NCI-H2227 (cell line): ENCODE measurements around the gene TMEM61.

ENCODE experiments used
- DNase-seq: peaks from one replicate; lab custom pipeline; 2025; ENCODE audit not compliant: unreplicated experiment; lab: John Stamatoyannopoulos, UW

TMEM61 gene

GRCh38 chr1:55037733-55038551 is 57.5 kb downstream of the TMEM61 start:
- no peak for DNase-seq

- DNase-seq: no peak
These were observed 58.1 kb downstream of the TMEM61 start for GRCh38 chr1:55038552-55038838.

DNA sequence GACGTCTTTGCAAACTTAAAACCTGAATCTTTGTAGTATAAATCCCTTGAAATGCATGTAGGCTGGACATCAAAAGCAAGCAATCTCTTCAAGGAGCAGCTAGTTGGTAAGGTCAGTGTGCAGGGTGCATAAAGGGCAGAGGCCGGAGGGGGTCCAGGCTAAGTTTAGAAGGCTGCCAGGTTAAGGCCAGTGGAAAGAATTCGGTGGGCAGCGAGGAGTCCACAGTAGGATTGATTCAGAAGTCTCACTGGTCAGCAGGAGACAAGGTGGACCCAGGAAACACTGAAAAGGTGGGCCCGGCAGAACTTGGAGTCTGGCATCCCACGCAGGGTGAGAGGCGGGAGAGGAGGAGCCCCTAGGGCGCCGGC is 58.5 kb downstream of the TMEM61 start:
- no peak for DNase-seq

GRCh38 chr1:55039342-55040082 is 59.1 kb downstream of the TMEM61 start, which contains the start of gene PCSK9:
Gene PCSK9 (plus strand): TSS chr1:55039548. CDS start chr1:55039838, 290 bp downstream.
- DNase-seq: peak; percentile 56

- DNase-seq: no peak
These were observed 59.9 kb downstream of the TMEM61 start for GRCh38 chr1:55040083-55040932.

DNA sequence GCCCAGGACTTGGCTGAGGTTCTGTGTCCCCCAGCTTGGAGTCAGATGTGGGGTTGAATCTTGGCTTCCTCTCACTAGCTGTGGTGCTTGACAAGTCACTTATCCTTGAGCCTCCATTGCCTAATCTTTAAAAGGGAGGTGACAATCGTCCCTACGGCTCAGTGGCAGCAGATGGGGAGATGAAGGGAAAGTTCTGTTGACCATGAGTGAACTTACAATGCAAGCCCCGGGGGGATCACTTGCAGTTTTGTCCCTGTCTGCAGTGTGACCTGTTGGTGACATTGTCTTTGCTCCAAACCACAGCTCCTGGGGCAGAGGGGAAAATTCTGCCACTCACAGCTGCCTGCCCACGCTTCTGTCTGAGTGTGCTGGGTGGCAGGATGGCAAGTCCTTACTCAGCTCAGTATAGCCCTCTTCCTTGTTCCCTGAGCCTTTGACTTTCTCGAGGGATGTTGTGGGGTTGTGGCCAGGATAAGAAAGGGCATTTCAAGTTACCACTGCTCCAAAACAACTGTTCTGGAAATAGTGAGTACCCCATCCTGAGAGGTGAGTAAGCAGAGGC is 60.6 kb downstream of the TMEM61 start:
- no peak for DNase-seq

GRCh38 chr1:55041613-55042012 is 61.2 kb downstream of the TMEM61 start:
- DNase-seq: no peak
